Stomach (tissue), 9 donors: ENCODE measurements around the gene PLA2G1B. TPM values are rescaled to one million over a fixed set of nuclear protein-coding genes. Genes with fewer than 3 reads are reported as not detected.
A peak's percentile ranks its signal among the peaks of the same experiment; 100 is the strongest.

Source experiments
- DNase-seq, 2 donors: peaks; one replicate each; pipeline versions ENCODE4 v3.0.0 to v3.0.0-alpha.2; 2013 to 2019
- H3K27ac ChIP-seq, 5 donors: fragments of 200-600 bp in 4 of 5; sonication (generic) in 4 of 5; one replicate each; pipeline ENCODE4 v1.5.1; 2013 to 2019; ENCODE audit warnings: mild to moderate bottlenecking in 1 of 5, moderate library complexity in 1 of 5
- H3K27me3 ChIP-seq, 3 donors: fragments of 200-600 bp; sonication (generic); one replicate each; pipeline ENCODE4 v1.5.1; 2017 to 2019; ENCODE audit warnings: mixed run types in 1 of 3
- H3K36me3 ChIP-seq, 4 donors: fragments of 200-600 bp; sonication (generic); 1 replicate in 3 of 4; 2 replicates in 1 of 4; pipeline ENCODE4 v1.5.1; 2016 to 2019
- H3K4me1 ChIP-seq, 4 donors: fragments of 200-600 bp; sonication (generic); one replicate each; pipeline ENCODE4 v1.5.1; 2016 to 2019
- H3K4me3 ChIP-seq, 4 donors: fragments of 200-600 bp; sonication (generic) in 3 of 4; one replicate each; pipeline ENCODE4 v1.5.1; 2016 to 2019; ENCODE audit warnings: mild to moderate bottlenecking in 1 of 4
- H3K9me3 ChIP-seq, 4 donors: fragments of 200-600 bp; sonication (generic); one replicate each; pipeline ENCODE4 v1.5.1; 2016 to 2019
- CTCF ChIP-seq, 7 experiments: fragments of 450-650 bp in 4 of 7; fragments of 200-600 bp in 3 of 7; sonication (generic) in 3 of 7; IDR thresholded peaks; one replicate each; pipeline ENCODE4 v1.5.1; 2016 to 2019; ENCODE audit warnings: antibody characterized with exemption in 7 of 7, control low read depth in 2 of 7, mild to moderate bottlenecking in 1 of 7
- EP300 ChIP-seq: sonication (generic); formaldehyde crosslinking; IDR thresholded peaks from one replicate; pipeline ENCODE4 v1.6.1; 2017; ENCODE audit warnings: antibody characterized with exemption
- POLR2A ChIP-seq, 4 donors: fragments of 450-650 bp; IDR thresholded peaks; one replicate each; pipeline ENCODE4 v1.6.1; 2016; ENCODE audit warnings: antibody characterized with exemption in 4 of 4, control low read depth in 2 of 4, mild to moderate bottlenecking in 1 of 4, moderate library complexity in 1 of 4
- POLR2AphosphoS5 ChIP-seq, 3 donors: sonication (generic); formaldehyde crosslinking; IDR thresholded peaks; one replicate each; pipeline ENCODE4 v1.6.1; 2016; ENCODE audit warnings: antibody characterized with exemption in 3 of 3
- WGBS, 5 donors: extraction: QIAGEN DNeasy Blood & Tissue Kit in 3 of 5; methylation state at CpG; one replicate each; pipeline versions ENCODE4 v1.1.5 to v1.1.7; 2013 to 2018; 5-methylcytosine and 5-hydroxymethylcytosine counted together
- intact Hi-C: fragments of 100-400 bp; cut with DNase I; formaldehyde crosslinking; loops from one replicate; pipeline ENCODE4 v1.15.1; 2023; ENCODE audit warnings: low total_unique reads
- polyA plus RNA-seq, 3 donors: library from polyadenylated mRNA; stranded (reverse); fragments of 200-250 nt; gene quantifications; one replicate each; pipeline ENCODE4 v1.2.3, GENCODE V29; 2013
- total RNA-seq, 5 donors: library from RNA; depleted of rRNA; stranded (reverse); fragments of >200 nt; gene quantifications; one replicate each; pipeline versions ENCODE4 v1.1.0 to v1.2.3, GENCODE V29; 2014 to 2016
- donor health status: healthy with polysubstance abuse.
- donor health status: Bipolar disorder and iron deficiency.
- donor health status: healthy.

The PLA2G1B gene
- total and polyA plus RNA-seq, 8 donors, result 7.0 to 18.5 (median 10.2) TPM; not detected in 5

- no peak overlapping the region for H3K27ac ChIP-seq
- WGBS, 5 donors, result 90 to 98% (median 95%) methylated on average over 6 of the region's 6 CpGs
Observed at GRCh38 chr12:120353136-120353535, 25.6 kb upstream of the PLA2G1B start.

GRCh38 chr12:120352117-120352516 lies 24.5 kb upstream of the PLA2G1B start:
- DNase-seq, result no peak
- no peak overlapping the region for H3K4me3 ChIP-seq
- H3K27me3 ChIP-seq, result no peaks in the 10 kb centered on the region
- H3K9me3 ChIP-seq, result no peaks in the 10 kb centered on the region
- no peak for TF ChIP-seq CTCF (IDR thresholded peaks at IDR 0.05)
- no peak for TF ChIP-seq POLR2AphosphoS5 (IDR thresholded peaks at IDR 0.05)
- TF ChIP-seq POLR2A (IDR thresholded peaks at IDR 0.05), result no peak
- TF ChIP-seq EP300, result no peak
- intact Hi-C loops, result no loop called here
- WGBS, 5 donors, result 70 to 85% (median 83%) methylated on average over 5 of the region's 5 CpGs
- peaks cover 11 to 30% (median 23%) of the 10 kb centered on the region in 4 donors for H3K4me1 ChIP-seq
- H3K36me3 ChIP-seq, result peaks cover 0 to 15% (median 6%) of the 10 kb centered on the region in 4 donors
- H3K27ac ChIP-seq, result no peak overlapping the region

More at GRCh38 chr12:120353136-120353535, 25.6 kb upstream of the PLA2G1B start:
- Histone ChIP-seq H3K27me3 (no peaks in the 10 kb centered on the region), H3K4me1 (peaks cover 11 to 30% (median 21%) of the 10 kb centered on the region in 4 donors), H3K4me3 (no peak overlapping the region), H3K9me3 (no peaks in the 10 kb centered on the region), H3K36me3 (peaks cover 0 to 9% (median 4%) of the 10 kb centered on the region in 4 donors)
- no peak for DNase-seq
- TF ChIP-seq POLR2A (IDR thresholded peaks at IDR 0.05) (no peak), CTCF (IDR thresholded peaks at IDR 0.05) (no peak), POLR2AphosphoS5 (IDR thresholded peaks at IDR 0.05) (no peak)
- intact Hi-C loops, result no loop called here

GRCh38 chr12:120350576-120351350 lies 23.2 kb upstream of the PLA2G1B start:
- Histone ChIP-seq H3K36me3 (peaks cover 0 to 23% (median 16%) of the 10 kb centered on the region in 4 donors), H3K9me3 (no peaks in the 10 kb centered on the region), H3K27me3 (no peaks in the 10 kb centered on the region), H3K27ac (peak overlapping the region; percentile 64 to 87 (median 66)), H3K4me3 (no peak overlapping the region), H3K4me1 (peaks cover 11 to 30% (median 22%) of the 10 kb centered on the region in 4 donors)
- TF ChIP-seq CTCF (IDR thresholded peaks at IDR 0.05), result no peak
- peak in 1 of 3 donors; percentile 66 for TF ChIP-seq POLR2AphosphoS5 (IDR thresholded peaks at IDR 0.05)
- peak in 1 of 2 donors; percentile 90 for DNase-seq
- WGBS, 5 donors, result 27 to 64% (median 33%) methylated on average over 16 to 19 of the region's 19 CpGs
- intact Hi-C loops, result no loop called here

GRCh38 chr12:120347766-120348165 lies 20.2 kb upstream of the PLA2G1B start:
- Histone ChIP-seq H3K27me3 (no peaks in the 10 kb centered on the region), H3K9me3 (no peaks in the 10 kb centered on the region), H3K36me3 (peaks cover 0 to 46% (median 32%) of the 10 kb centered on the region in 4 donors), H3K4me3 (no peak overlapping the region), H3K4me1 (peaks cover 11 to 30% (median 22%) of the 10 kb centered on the region in 4 donors), H3K27ac (no peak overlapping the region)
- WGBS, 5 donors, result 96 to 99% (median 98%) methylated on average over 8 to 11 of the region's 11 CpGs
- no peak for TF ChIP-seq POLR2AphosphoS5 (IDR thresholded peaks at IDR 0.05)
- no peak for DNase-seq
- intact Hi-C loops, result no loop called here

- Histone ChIP-seq H3K4me3 (no peak overlapping the region), H3K4me1 (peaks cover 11 to 30% (median 22%) of the 10 kb centered on the region in 4 donors), H3K9me3 (no peaks in the 10 kb centered on the region), H3K27ac (no peak overlapping the region), H3K27me3 (no peaks in the 10 kb centered on the region), H3K36me3 (peaks cover 0 to 46% (median 32%) of the 10 kb centered on the region in 4 donors)
- intact Hi-C loops, result no loop called here
- 88 to 96% (median 91%) methylated on average over 7 of the region's 7 CpGs for WGBS, 5 donors
- DNase-seq, result no peak
- TF ChIP-seq EP300 (no peak), POLR2A (IDR thresholded peaks at IDR 0.05) (no peak), CTCF (IDR thresholded peaks at IDR 0.05) (no peak), POLR2AphosphoS5 (IDR thresholded peaks at IDR 0.05) (no peak)
Observed at GRCh38 chr12:120346681-120347080, 19.1 kb upstream of the PLA2G1B start.
